GM18951 (cell line): ENCODE data around the gene GLRA3.

Source experiments
- POLR2A ChIP-seq: IDR thresholded peaks from 4 replicates; pipeline ENCODE4 v1.6.1; 2011; ENCODE audit warnings: mild to moderate bottlenecking; ENCODE audit not compliant: insufficient read length, insufficient read depth; ENCODE audit errors: extremely low read depth
- in situ Hi-C: fragments of 300-500 bp; cut with MboI; formaldehyde crosslinking; loops from one replicate; pipeline ENCODE4 v1.12.0; 2022; ENCODE audit warnings: low sequenced_read_pairs, mixed read lengths, inconsistent platforms; ENCODE audit not compliant: unreplicated experiment

GLRA3 gene

DNA sequence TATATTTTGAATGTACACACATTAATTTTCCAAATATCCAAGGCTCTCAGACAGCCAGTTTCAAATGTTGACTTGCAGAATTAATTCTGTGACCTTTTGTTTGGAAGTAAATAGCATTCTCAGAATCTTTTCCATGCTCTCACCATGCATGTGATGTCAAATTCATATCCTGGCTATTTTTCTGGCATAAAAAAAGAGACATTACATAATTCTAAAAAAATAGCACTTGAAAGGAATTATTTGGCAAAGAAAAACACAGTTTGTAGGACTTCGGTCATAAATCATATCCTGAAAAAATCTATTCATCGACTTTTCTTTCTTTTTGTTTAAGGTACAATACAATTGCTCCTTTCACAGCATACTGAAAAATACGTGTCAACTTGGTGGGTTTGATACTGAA lies 111.2 kb downstream of the GLRA3 start:
- in situ Hi-C loops, result no loop called here
- no peak for TF ChIP-seq POLR2A

DNA sequence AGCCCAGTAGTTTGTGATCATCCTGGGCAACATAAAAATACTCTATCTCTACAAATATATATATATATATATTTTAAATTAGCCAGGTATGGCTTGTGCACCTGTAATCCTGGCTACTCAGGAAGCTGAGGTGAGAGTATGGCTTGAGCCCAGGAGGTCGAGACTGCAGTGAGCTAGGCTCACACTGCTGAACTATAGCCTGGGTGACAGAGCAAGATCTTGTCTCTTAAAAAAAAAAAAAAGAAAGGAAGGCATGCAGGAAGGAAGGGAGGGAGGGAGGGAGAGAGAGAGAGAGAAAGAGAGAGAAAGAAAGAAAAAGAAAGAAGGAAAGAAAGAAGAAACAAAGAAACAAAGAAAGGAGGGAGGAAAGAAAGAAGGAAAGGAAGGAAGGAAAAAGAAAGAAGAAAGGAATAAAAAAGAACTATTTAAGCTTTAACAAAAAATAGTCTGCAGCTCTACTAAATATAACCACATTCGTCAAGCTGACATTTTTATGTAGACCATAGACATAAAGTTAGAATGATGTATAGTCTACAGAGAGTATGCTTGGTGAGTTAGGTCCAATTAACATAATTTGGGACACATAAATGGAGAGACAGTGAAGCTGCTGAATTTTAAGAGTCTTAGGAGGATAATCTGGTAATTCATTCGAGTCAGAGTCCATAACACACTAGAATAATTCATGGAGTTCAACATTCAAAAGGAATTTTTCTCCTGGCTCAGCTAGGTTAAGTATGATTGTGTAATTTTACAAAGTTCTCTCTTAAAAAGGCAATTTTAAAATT lies 111.9 kb downstream of the GLRA3 start:
- in situ Hi-C loops, result no loop called here
- TF ChIP-seq POLR2A, result no peak

DNA sequence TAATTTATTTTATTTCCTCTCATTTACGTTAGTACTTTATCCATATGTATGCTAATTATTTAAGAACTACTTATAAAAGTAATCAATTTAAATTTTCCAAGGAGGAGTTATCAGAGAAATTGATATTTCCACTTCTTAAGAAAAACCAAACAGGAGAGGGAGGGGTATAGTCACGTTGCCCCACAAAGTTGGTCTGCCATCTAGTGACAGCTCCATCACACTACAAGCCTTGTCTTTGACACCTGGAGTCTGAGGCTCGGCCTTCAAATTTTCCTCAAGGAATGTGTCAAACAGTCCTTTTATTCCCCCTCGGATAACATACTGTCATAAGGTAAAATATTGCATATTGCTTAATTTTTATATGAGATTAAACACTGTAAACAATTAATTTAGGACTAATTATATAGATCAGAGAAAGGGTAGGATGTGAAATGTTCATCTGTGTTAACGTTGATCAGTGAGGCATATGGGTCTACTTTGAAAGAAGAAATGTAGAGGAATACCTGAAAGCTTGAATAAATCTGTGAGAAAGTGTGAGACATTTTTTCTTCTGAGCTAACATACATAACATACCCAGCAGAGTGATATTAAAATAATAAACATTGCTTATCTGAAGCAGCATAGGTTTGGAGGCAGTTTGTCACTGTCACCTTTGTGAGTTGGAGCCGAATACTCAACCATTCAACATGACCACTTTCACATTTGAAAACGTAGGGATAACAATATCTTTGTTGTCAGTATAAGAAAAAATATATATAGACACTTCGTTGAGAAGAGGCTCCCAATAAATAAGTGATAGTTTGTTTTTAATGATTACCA lies 114.4 kb downstream of the GLRA3 start:
- no peak for TF ChIP-seq POLR2A
- in situ Hi-C loops, result no loop called here

DNA sequence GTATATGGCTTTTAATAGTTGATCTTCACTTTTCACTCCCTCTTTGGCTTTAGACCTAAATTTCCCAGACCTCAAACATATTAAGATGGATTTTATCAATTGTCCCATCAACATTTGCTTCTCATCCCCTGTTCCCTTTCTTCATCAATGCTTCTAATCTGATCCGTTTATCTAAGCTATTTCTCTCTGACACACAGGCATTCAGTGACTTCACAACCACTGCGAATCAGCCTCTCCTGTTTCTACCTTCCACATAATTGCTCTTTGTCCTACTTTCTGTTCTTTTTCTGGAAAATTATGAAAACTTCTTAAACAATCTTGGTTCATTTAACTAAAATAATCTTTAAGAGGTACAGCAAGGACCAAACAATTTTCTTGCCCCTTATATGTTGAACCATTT lies 115.2 kb downstream of the GLRA3 start:
- TF ChIP-seq POLR2A, result no peak
- in situ Hi-C loops, result no loop called here

DNA sequence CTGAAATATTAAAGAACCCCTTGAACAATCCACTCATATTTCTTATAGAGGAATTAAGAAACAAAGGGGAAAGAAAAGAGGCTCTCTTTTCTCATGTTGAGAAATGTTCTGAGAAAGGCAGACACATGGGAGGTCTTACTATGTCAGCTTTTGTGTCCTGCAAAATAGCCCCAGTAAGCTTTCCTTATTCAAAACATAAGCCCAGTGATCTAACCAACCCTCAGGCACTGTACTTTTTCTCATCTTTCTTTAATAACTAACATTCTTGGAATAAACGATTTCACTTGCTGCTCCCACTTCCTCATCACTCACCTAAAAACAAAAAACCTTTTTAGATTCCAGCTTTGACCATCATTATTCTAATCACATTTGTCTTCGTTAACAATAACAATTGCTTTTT lies 115.9 kb downstream of the GLRA3 start:
- TF ChIP-seq POLR2A, result no peak
- in situ Hi-C loops, result no loop called here

DNA sequence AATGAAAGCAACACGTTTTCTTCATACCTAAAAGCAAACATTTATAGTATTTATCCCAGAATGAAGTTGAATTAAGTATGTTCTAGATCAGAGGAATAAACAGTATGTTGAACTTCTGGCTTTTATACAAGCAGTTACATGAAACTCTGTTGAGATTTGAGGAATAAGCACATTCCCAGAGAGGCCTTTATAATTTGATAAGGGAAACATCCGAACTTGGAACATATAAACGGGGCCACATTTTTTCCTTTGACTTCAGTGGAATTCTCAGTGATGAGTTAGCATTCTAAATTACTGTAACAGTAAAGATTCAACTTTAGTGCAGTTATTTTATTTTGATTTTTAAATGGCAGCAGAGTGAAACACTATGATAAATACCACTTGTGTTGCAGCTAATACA lies 119.5 kb downstream of the GLRA3 start:
- no peak for TF ChIP-seq POLR2A
- in situ Hi-C loops, result no loop called here

DNA sequence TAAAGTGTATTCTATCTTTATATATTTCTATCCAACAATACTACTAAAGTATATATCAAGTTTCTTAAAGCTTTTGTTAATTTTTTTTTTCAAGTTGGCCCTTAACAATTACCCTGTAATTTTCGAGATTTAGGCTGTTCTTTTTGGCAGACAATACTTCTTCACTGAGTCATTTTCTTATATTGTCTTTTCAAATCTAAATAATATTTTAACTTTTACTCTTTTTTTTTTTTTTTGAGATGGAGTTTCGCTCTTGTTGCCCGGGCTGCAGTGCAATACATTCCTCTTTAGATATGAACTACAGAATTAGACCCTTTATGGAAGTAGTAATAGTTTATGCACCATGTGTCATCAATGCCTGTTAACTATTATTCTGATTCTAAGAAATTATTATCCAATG lies 120.7 kb downstream of the GLRA3 start:
- in situ Hi-C loops, result no loop called here
- TF ChIP-seq POLR2A, result no peak

DNA sequence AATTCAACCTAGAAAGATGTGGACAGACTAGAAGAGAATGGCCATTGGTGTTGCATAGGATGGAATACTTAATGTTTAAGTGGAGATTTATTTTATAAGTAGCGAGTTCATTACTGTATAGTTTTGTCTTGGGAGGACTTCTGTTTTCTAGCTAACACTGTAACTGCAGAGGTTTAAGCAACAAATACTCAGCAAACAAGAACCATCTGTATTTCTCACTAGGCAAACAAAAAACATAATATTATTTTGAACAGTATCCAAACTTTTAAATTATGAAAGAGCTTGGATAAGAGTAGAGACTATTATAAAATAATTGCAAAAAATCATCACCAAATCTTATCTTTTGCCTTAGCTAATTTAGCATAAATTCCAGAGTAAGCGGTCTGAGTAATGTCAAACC lies 121.1 kb downstream of the GLRA3 start:
- TF ChIP-seq POLR2A, result no peak
- in situ Hi-C loops, result no loop called here

DNA sequence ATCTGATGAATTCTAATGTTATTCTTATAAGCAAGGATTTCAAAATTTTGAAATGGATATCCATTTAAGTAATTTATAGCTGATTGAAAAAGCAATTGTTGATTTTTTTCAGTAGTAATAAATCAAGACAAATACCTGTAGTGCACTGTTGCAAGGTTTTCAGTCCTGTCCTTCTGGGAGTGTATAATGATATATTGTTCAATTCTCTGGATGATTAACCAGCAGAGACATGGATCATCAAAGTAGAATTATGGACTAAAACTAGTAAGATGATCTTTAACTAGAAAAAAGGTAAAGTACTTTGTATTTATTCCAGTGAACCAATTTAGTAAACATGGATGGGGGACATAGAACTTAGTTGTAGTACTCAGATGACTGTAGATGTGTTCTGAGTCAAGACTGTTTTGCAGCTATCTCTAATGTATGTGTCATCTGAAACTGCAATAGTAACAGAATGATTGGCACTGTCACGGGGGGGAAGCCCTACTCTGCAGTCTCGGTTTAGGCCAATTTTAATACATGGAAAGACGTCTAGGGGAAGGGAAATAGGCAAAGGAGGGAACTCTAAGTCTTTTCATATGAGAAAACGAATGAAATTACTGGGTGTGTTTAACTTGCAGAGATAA lies 121.9 kb downstream of the GLRA3 start:
- no peak for TF ChIP-seq POLR2A

DNA sequence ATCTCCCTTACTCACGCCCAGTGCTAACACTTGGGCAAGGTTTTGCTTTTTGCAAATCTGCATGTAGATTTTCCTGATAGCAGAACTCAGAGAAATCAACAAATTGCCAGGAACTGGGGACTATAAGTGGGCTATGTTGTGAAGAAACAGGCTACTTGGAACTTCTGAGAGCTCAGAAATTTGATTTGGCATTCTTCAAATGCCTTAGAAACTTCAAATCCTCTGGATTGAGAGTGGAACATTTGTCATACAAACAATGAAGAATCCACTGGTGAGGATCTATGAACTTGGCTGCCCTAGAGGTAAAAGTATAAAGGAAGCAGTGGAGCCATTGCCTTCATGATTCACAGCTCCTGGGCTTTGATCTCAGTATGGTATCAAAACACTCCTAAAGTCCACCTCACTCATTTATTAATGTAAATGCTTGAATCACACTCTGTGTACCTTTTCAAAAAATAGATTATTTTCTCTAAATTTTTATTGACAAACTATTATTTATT lies 126.0 kb downstream of the GLRA3 start:
- in situ Hi-C loops, result no loop called here
- no peak for TF ChIP-seq POLR2A

More for the DNA sequence above, 121.9 kb downstream of the GLRA3 start:
- in situ Hi-C loops, result no loop called here

DNA sequence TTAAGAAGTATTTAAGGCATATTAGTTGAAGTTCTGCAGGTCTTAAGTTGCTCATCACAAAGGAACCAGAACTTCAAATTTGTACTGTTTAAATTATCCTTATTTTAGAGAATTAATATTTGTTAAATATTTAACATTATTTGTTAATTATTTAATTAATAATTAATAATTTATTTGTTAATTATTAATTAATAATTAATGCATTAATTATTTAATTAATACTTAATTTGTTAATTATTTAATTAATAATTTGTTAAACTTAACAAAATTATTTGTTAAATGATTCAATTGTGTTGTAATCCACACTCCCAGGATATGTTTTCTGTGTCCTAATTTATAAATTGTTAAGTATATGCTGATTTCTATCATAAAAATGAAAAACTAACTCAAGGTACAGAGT lies 129.4 kb downstream of the GLRA3 start:
- TF ChIP-seq POLR2A, result no peak
- in situ Hi-C loops, result no loop called here

DNA sequence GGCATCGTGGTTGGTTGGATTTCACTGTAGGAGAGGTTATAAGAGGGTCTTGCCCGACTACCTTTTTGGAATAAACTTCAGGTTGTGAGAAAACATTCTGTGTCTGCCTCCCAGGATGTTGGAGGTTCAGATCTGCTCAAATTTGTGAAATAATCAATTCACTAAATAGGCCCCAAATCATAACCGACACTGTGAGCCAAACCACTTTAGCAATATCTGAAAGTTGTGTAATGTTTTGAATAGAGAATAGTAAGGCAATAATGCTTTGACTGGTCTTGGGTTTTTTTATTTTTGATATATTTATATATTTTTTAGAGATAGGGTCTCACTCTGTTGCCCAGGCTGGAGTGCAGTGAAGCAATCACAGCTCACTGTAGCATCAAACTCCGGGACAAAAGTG lies 131.2 kb downstream of the GLRA3 start:
- TF ChIP-seq POLR2A, result no peak
- in situ Hi-C loops, result no loop called here

DNA sequence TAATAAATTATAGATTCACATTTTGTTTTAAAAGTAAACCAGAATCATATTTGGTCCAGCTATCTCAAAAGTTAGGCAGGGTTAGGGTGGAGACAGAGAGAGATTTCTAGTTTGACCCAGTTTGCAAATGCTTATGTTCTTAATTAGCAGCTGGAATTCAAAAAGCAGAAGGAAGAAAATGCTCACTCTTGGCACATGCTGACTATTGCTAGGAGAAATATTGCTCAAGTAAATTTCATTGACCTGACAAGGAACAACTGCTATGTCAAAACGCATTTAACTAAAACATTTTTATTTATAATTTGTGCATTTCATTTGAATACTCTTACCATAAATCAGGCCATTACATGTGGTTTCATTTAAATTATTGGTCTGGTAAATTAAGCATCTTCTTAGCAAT lies 131.8 kb downstream of the GLRA3 start:
- in situ Hi-C loops, result no loop called here
- no peak for TF ChIP-seq POLR2A
